NAMALWA (cell line): ENCODE measurements around the gene WBP1L.

Source experiments
- DNase-seq: peaks from one replicate; pipeline ENCODE4 v3.0.0-alpha.2; 2015; ENCODE audit warnings: low spot score

WBP1L gene

GRCh38 chr10:102759497-102760210, 15.9 kb downstream of the WBP1L start:
- no peak for DNase-seq

DNA sequence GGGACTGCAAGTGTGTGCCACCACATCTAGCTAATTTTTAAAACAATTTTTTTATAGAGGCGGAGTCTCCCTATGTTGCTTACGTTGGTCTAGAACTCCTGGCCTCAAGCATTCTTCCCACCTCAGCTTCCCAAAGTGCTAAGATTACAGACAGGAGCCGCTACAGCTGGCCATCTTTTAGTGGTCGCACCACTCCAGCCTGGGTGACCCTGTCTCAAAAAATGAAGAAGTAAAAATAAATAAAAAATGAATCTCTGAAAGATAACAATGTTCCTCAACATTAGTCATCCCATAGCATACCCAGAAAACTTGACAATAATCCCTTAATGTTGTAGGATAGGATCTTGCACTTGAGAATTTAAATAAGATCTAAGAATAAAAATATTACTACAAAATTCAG, 18.2 kb downstream of the WBP1L start:
- DNase-seq = no peak

GRCh38 chr10:102762401-102763015, 18.8 kb downstream of the WBP1L start:
- DNase-seq = no peak

GRCh38 chr10:102763037-102763607, 19.4 kb downstream of the WBP1L start:
- no peak for DNase-seq

GRCh38 chr10:102764470-102765161, 20.9 kb downstream of the WBP1L start:
- DNase-seq = no peak

DNA sequence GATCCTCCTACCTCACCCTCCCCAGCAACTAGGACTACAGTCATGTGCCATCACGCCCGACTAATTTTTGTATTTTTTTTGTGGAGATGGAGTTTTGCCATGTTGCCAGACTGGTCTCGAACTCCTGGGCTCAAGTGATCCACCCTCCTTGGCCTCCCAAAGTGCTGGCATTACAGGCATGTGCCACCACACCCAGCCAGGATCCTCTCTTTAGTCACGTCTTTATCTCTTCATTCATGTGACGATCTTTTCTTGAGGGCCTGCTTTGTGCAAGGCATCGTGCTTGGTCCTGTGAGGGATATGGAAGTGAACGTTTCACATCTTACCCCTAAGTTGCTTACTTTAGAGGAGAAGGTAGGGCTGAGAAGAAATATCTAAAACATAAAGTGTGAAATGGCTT, 21.6 kb downstream of the WBP1L start:
- no peak for DNase-seq

DNA sequence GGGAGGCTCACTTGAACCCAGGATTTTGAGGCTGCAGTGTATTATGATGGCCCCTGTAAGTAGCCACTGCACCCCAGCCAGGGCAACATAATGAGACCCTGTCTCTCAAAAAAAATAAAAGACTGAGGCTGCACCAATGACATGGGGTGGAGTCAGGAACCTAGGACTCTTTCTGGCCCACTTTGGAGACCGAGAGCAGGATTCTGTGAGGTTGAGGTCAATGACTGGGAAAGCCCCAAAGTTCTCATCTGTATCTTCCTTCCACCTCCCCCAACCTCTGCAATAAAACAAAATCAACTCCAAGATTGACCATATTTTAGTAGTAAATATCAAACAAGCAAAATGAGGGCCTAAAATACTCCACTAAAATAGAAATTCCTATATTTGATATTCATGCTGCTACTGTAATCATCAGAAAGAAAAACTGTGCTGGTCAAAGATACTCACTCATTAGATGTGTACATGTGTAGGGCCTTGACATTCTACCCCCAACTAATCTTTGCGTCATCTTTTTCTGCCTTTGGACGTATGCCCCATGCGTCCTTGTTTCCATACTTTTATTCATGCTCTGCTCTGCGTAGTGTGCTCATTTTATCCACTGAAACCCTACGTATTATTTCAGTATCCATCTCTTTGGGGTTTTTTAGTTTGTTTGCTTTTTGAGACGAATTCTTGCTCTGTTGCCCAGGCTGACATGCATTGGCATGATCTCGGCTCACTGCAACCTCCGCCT, 23.8 kb downstream of the WBP1L start:
- no peak for DNase-seq

- no peak for DNase-seq
Observed at GRCh38 chr10:102769375-102770107, 25.8 kb downstream of the WBP1L start.

- no peak for DNase-seq
Observed at GRCh38 chr10:102770108-102770482, 26.3 kb downstream of the WBP1L start.

- DNase-seq = no peak
Observed at GRCh38 chr10:102770792-102771191, 27.0 kb downstream of the WBP1L start.

GRCh38 chr10:102773320-102773719, 29.6 kb downstream of the WBP1L start:
- DNase-seq = no peak

GRCh38 chr10:102773986-102774385, 30.2 kb downstream of the WBP1L start:
- no peak for DNase-seq

DNA sequence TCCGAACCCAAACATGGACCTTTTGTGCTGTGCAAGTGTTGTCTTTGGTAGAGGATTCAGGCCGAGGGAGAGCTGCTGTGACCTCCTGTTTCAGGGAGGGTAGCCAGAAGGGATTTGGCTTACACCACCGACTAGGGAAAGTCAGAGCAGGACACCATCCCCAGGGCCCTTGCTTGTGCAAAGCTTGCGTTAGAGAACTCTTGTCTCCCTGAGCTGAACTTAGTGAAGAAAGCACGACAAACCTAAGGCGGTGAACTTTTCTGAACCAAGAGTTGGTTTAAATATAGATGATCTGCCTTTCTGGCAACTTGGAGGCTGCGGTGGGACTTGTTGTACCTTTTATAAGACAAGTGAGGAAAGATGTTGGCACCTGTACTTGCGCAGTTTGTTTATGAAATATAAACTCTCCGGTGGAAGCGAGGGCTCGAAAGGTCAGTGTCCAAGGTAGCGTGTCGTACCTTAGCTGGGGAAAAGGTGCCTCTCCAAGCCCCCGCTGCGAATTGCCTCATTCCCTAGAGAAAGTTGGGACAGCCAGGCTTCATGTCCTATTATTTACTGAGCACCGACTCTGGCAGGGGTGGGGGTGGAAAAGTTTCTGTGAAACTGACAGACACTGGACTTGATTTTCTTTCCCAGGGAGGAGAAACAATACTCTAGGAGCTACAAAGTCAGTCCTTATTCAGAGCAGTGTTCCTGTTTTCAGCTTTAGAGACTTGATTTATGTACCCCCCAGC, 31.6 kb downstream of the WBP1L start:
- no peak for DNase-seq

DNA sequence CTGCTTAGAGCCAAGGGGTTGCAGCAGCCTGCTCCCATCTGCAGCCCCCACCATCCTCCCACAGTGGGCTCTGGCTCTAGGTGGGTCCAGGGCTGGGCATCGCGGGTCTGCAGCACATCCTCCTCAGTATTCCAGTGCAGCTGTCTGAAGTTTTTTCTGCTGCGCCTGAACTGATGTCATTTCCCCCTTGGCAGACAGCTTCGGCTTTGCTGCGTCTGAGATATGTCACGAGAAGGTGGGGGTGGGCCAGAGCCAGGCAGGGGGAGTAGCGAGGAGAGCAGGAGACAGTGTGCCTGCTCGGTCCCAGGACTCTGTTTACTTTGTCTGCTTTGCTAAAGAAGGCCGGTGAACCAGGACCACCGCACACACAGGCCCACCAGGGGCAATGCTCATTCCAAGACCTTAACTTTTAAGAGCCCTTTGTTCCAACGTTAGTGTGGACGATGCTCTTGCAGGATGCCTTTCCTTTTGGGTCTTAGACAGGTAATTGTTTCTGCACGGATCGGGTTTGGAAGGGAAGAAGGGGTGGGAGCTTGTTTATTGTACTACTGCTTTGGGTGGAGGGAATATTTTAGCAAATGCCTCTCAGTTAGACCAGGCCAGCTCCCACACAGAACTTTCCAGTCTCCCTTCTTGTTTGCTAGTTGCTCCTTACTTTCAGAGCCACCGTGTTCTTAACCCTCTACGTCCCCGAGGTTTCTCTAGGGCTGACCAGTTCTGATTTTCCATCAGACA, 32.4 kb downstream of the WBP1L start:
- no peak for DNase-seq

- no peak for DNase-seq
Observed at GRCh38 chr10:102776779-102777456, 33.2 kb downstream of the WBP1L start.

- DNase-seq = no peak
Observed at GRCh38 chr10:102777711-102778453, 34.1 kb downstream of the WBP1L start.

DNA sequence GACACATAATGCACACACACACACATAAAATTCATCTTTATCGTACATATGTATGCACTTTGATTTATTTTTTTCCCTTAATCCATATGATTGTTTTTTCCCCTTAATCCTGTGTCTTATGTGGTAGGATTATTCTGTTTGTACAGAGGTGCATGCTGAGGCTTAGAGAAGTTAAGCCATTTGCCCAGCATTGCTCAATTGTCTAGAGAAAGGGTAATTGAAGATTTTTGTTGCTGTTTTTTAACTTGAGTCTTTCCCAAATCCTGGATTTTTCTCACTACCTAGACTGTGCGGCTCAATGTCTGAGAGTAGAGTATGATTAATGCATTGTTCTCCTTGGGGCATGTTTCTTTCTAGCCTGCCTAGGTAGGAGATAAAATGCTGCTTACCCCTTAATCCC, 35.0 kb downstream of the WBP1L start:
- no peak for DNase-seq

DNA sequence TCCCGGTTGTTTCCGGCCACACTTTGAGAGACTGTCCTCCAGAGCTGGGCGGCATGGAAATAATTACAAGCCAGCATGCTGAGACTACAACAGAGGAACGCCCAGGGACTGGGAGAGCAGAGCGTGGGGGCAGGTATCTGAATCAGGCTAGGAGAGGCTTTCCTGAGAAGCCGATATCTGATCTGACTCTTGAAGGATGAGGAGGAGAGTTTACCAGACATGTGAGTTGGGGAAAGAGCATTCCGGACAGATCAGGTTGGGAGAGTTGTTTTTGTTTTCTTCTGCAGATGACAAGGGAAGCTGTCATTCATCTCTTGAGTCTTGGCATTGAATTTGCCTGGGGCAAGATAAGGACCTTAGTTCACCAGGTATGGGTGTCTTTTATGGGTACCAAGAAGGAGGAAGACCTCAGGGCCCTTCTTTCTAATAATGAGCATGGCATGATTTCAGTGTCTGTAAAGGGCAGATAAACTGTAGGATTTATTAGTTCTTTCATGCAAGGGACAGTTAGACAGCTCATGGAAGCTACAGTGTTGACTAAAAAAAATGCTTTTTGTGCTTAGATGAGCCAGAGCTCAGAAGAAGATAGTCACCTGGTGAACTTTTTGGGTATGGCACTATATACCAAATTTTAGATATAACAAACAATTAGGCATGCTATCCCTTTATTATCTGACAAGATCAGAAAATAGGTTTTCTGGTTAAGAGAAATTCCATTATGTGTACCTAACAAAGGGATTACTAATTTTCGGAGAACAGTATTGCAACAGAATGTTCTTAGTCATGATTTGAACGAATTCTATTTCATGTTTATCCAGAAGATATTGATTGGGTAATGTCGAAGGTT, 36.2 kb downstream of the WBP1L start:
- no peak for DNase-seq
